Measurements from ENCODE around the gene CASP9.
"Not testable (repeated sequence)": the region's sequence is repeated elsewhere in the genome, so short reads cannot be mapped to it uniquely, and the experiment has no call there.

CASP9 gene

GRCh38 chr1:15526490-15527339 lies 2.7 kb upstream of the CASP9 start, which contains the start of gene DNAJC16:
TSS of gene DNAJC16 (plus strand) at chr1:15526848. CDS start at chr1:15529106, 2,258 bp downstream.
- peak; percentile 100 for DNase-seq (ENCODE audit: low read depth)
- peak within 1 kb of the TSS; percentile 95 for H3K4me3 ChIP-seq (ENCODE audit: low read depth, low read length)

- no peak for DNase-seq (ENCODE audit: low read depth)
- peak overlapping the region; percentile 95 for H3K4me3 ChIP-seq (ENCODE audit: low read depth, low read length)
These were observed 2.0 kb upstream of the CASP9 start for GRCh38 chr1:15526021-15526489.

GRCh38 chr1:15525050-15526020 lies 1.3 kb upstream of the CASP9 start:
- peak overlapping the region; percentile 95 for H3K4me3 ChIP-seq (ENCODE audit: low read depth, low read length)
- DNase-seq (ENCODE audit: low read depth), result peak; percentile 94

GRCh38 chr1:15524283-15525049 lies 451 bp upstream of the CASP9 start:
- peak; percentile 88 for DNase-seq (ENCODE audit: low read depth)
- H3K4me3 ChIP-seq (ENCODE audit: low read depth, low read length), result peak overlapping the region; percentile 69

GRCh38 chr1:15523104-15524020 lies 653 bp downstream of the CASP9 start:
- no peak for DNase-seq (ENCODE audit: low read depth)
- H3K4me3 ChIP-seq (ENCODE audit: low read depth, low read length), result peak overlapping the region; percentile 69

- no peak for DNase-seq (ENCODE audit: low read depth)
- no peak overlapping the region for H3K4me3 ChIP-seq (ENCODE audit: low read depth, low read length)
These were observed 1.5 kb downstream of the CASP9 start for GRCh38 chr1:15522551-15522950.

GRCh38 chr1:15521206-15521906 lies 2.7 kb downstream of the CASP9 start:
- not testable (repeated sequence) for DNase-seq (ENCODE audit: low read depth); H3K4me3 ChIP-seq (ENCODE audit: low read depth, low read length)

- no peak overlapping the region for H3K4me3 ChIP-seq (ENCODE audit: low read depth, low read length)
- no peak for DNase-seq (ENCODE audit: low read depth)
These were observed 4.4 kb downstream of the CASP9 start for GRCh38 chr1:15519625-15520024.

- DNase-seq (ENCODE audit: low read depth), result no peak
- no peak overlapping the region for H3K4me3 ChIP-seq (ENCODE audit: low read depth, low read length)
These were observed 8.9 kb downstream of the CASP9 start for GRCh38 chr1:15515022-15515663.

- DNase-seq (ENCODE audit: low read depth); H3K4me3 ChIP-seq (ENCODE audit: low read depth, low read length): not testable (repeated sequence)
These were observed 9.5 kb downstream of the CASP9 start for GRCh38 chr1:15514557-15514956.

- DNase-seq (ENCODE audit: low read depth), result no peak
- no peak overlapping the region for H3K4me3 ChIP-seq (ENCODE audit: low read depth, low read length)
These were observed 10.1 kb downstream of the CASP9 start for GRCh38 chr1:15513919-15514318.

- H3K4me3 ChIP-seq (ENCODE audit: low read depth, low read length), result no peak overlapping the region
- DNase-seq (ENCODE audit: low read depth), result no peak
These were observed 10.8 kb downstream of the CASP9 start for GRCh38 chr1:15513192-15513591.

GRCh38 chr1:15510611-15511405 lies 13.2 kb downstream of the CASP9 start:
- DNase-seq (ENCODE audit: low read depth), result no peak
- H3K4me3 ChIP-seq (ENCODE audit: low read depth, low read length), result no peak overlapping the region

GRCh38 chr1:15509586-15509985 lies 14.4 kb downstream of the CASP9 start:
- no peak overlapping the region for H3K4me3 ChIP-seq (ENCODE audit: low read depth, low read length)
- no peak for DNase-seq (ENCODE audit: low read depth)

- no peak overlapping the region for H3K4me3 ChIP-seq (ENCODE audit: low read depth, low read length)
- DNase-seq (ENCODE audit: low read depth), result no peak
These were observed 15.1 kb downstream of the CASP9 start for GRCh38 chr1:15508700-15509487.

- DNase-seq (ENCODE audit: low read depth), result no peak
These were observed 16.7 kb downstream of the CASP9 start for GRCh38 chr1:15507278-15507677.

More at GRCh38 chr1:15507278-15507677, 16.7 kb downstream of the CASP9 start:
- H3K4me3 ChIP-seq (ENCODE audit: low read depth, low read length), result no peak overlapping the region
